ENCODE data around the gene NPFFR1. TPM values are rescaled to one million over a fixed set of nuclear protein-coding genes. Genes with fewer than 3 reads are reported as not detected.

Gene NPFFR1, protein sequence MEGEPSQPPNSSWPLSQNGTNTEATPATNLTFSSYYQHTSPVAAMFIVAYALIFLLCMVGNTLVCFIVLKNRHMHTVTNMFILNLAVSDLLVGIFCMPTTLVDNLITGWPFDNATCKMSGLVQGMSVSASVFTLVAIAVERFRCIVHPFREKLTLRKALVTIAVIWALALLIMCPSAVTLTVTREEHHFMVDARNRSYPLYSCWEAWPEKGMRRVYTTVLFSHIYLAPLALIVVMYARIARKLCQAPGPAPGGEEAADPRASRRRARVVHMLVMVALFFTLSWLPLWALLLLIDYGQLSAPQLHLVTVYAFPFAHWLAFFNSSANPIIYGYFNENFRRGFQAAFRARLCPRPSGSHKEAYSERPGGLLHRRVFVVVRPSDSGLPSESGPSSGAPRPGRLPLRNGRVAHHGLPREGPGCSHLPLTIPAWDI
- not detected in 3 replicates for total RNA-seq
- long read RNA-seq = 0 reads

DNA sequence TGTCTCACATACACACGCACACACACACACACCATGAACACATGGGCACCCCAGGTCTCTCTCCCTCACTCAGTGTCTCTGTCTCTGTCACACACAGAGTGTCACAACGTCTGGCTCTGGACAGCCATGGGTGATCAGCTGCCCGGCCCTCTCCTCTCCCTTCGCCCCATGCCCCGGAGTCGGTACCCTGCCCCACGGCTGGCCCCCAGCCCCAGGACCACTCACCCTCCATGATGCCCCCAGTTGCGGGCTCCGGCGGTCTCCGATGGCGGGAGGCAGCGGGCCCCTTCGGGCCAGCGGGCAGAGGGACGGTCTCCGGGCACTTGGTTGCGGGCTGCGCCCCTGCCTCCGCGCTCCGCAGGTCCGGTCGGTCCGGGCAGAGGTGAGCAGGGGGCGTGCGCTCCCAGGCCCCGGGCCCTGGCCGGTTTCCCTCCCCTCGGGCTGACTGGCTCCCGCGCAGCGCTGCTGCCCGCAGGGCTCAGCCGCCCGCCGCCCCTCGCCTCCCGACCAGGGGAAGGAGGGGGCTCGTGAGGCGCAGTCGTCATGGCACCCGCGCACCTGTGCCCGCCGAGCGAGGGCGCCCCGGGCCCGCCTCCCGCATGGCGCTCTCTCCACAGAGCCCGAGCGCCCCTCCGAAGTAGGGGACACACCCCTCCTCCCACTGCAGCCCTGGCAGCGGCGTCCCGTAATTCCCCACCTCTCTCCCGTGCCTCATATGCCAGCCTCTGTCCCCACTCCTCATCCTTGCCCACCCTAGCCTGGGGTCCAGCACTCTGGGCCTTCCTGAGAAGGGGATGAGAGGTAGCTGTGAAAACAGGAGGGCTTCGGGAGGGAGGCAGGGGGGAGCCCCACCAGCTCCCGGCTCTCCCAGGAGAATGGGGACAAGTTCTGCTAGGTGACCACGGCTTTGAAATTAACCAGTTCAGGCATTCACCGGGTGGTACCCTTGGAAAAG is at the start of gene NPFFR1:
Gene NPFFR1, minus strand, starts transcription at position 560 of the 955 bp plus-strand sequence. Its CDS starts 328 bp downstream, at position 232.
- H3K9me3 Mint-ChIP-seq (ENCODE audit: low read depth) = no peaks in the 10 kb centered on the region
- H3K4me3 Mint-ChIP-seq (ENCODE audit: unreplicated experiment) = peak within 1 kb of the TSS; percentile 39
- peaks cover 51% of the 10 kb centered on the region for H3K27me3 Mint-ChIP-seq (ENCODE audit: low read depth)

DNA sequence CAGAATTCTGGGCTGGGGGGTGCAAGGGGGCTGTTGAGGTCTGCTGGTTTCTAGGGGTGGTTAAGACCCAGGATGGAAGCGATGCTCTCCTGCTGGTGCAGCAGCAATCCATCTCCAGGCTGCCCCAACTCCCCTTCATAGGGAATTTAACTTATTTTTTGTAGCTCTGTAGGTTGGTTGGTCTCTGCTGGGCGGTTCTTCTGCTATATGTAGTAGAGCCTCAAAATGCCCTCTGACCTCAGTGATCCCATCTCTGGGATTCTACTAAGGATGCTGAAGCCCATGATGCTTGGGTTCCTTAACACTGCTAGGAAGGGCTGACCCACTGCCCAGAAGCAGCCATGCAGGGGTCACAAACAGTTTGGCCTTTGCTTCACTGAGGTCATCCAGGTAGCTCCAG is 49.5 kb upstream of the NPFFR1 start:
- H3K4me1 Mint-ChIP-seq (ENCODE audit: low read depth) = peaks cover 13% of the 10 kb centered on the region
- H3K27ac Mint-ChIP-seq (ENCODE audit: unreplicated experiment) = no peak overlapping the region
- peak; percentile 33 for DNase-seq (ENCODE audit: low spot score)
- H3K36me3 Mint-ChIP-seq (ENCODE audit: low read depth) = no peaks in the 10 kb centered on the region
- TF ChIP-seq, protein P1, sequence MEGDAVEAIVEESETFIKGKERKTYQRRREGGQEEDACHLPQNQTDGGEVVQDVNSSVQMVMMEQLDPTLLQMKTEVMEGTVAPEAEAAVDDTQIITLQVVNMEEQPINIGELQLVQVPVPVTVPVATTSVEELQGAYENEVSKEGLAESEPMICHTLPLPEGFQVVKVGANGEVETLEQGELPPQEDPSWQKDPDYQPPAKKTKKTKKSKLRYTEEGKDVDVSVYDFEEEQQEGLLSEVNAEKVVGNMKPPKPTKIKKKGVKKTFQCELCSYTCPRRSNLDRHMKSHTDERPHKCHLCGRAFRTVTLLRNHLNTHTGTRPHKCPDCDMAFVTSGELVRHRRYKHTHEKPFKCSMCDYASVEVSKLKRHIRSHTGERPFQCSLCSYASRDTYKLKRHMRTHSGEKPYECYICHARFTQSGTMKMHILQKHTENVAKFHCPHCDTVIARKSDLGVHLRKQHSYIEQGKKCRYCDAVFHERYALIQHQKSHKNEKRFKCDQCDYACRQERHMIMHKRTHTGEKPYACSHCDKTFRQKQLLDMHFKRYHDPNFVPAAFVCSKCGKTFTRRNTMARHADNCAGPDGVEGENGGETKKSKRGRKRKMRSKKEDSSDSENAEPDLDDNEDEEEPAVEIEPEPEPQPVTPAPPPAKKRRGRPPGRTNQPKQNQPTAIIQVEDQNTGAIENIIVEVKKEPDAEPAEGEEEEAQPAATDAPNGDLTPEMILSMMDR (IDR thresholded peaks at IDR 0.05) = no peak
- no peak overlapping the region for H3K4me3 Mint-ChIP-seq (ENCODE audit: unreplicated experiment)
- H3K9me3 Mint-ChIP-seq (ENCODE audit: low read depth) = no peaks in the 10 kb centered on the region
- no peaks in the 10 kb centered on the region for H3K27me3 Mint-ChIP-seq (ENCODE audit: low read depth)

More for the DNA sequence above, at the start of gene NPFFR1:
- H3K4me1 Mint-ChIP-seq (ENCODE audit: low read depth) = peaks cover 3% of the 10 kb centered on the region
- DNase-seq (ENCODE audit: low spot score) = no peak
- H3K27ac Mint-ChIP-seq (ENCODE audit: unreplicated experiment) = no peak within 1 kb of the TSS
- TF ChIP-seq, protein P1 (IDR thresholded peaks at IDR 0.05) = no peak
- H3K36me3 Mint-ChIP-seq (ENCODE audit: low read depth) = peaks cover 8% of the 10 kb centered on the region

DNA sequence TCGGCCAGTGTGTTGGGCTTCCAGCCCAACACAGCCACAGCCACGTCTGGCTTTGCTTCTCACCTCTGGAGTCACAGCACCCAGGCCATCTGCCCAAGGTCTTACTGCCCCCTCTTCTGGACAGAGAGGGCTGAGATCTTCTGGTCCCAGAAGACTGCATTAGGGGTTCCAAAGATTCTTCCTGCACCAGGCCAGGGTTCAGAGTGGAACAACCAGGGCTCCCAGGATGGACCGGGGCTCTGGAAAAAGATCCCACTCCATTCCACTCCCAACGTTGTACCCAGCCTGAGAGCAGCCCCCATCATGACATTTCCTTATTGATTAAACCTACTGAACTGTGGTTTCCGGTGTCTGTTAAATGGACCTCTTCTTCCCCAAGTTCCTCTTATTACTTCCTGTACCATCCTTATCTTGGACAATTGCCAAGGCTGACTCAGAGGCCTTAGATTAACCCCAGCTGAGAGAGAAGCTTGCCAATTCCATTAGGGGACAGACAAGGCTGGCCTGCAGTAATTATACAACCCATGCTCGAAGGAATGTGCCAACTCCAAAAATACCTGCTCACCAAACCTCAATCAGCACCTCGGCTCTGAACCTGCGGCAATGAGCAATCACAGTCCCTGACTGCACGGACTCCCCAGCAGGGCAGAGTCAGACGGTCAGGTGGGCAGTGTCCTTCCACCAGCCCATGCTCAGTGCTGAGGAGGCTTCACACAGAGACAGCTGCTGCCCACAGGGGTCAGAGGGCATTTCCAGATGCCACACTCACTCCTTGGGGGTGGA is 47.9 kb upstream of the NPFFR1 start:
- Mint-ChIP-seq H3K9me3 (ENCODE audit: low read depth) (no peaks in the 10 kb centered on the region), H3K4me1 (ENCODE audit: low read depth) (peaks cover 13% of the 10 kb centered on the region), H3K27ac (ENCODE audit: unreplicated experiment) (peak overlapping the region; percentile 10), H3K36me3 (ENCODE audit: low read depth) (no peaks in the 10 kb centered on the region), H3K4me3 (ENCODE audit: unreplicated experiment) (peak overlapping the region; percentile 11), H3K27me3 (ENCODE audit: low read depth) (no peaks in the 10 kb centered on the region)
- TF ChIP-seq, protein P1 (IDR thresholded peaks at IDR 0.05) = peak; percentile 62
- DNase-seq (ENCODE audit: low spot score) = peak; percentile 43

DNA sequence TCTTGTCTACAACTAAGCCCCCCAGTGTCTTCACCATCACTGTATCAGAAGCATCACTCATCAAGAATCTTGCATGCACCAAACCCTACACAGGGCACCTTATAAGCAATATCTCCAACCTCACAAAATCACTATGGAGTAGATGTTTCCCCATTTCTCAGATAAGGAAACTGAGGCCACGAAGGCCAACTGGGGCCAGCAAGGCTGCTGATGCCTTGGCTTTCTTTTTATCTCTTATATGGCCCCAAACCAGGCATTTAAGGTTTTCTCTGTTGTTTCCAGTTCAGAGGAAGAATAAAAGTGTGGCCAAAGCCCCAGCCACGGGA is 47.3 kb upstream of the NPFFR1 start:
- Mint-ChIP-seq H3K4me1 (ENCODE audit: low read depth) (peaks cover 16% of the 10 kb centered on the region), H3K36me3 (ENCODE audit: low read depth) (no peaks in the 10 kb centered on the region), H3K27me3 (ENCODE audit: low read depth) (no peaks in the 10 kb centered on the region), H3K27ac (ENCODE audit: unreplicated experiment) (no peak overlapping the region), H3K9me3 (ENCODE audit: low read depth) (no peaks in the 10 kb centered on the region), H3K4me3 (ENCODE audit: unreplicated experiment) (no peak overlapping the region)
- TF ChIP-seq, protein P1 (IDR thresholded peaks at IDR 0.05) = no peak
- no peak for DNase-seq (ENCODE audit: low spot score)
